RKO (cell line): Measurements from ENCODE around the gene TNIK.
"Not testable (repeated sequence)": the region's sequence is repeated elsewhere in the genome, so short reads cannot be mapped to it uniquely, and the experiment has no call there.

Experiments used
- DNase-seq: peaks from one replicate; pipeline ENCODE4 v3.0.0-alpha.2; 2016; ENCODE audit warnings: low spot score

TNIK gene

GRCh38 chr3:171468296-171468906 lies 8.2 kb upstream of the TNIK start:
- DNase-seq: no peak

- peak; percentile 38 for DNase-seq
These were observed 5.6 kb upstream of the TNIK start for GRCh38 chr3:171465763-171466162.

GRCh38 chr3:171464462-171464861 lies 4.3 kb upstream of the TNIK start:
- no peak for DNase-seq

- DNase-seq: no peak
These were observed 2.0 kb upstream of the TNIK start for GRCh38 chr3:171462224-171462623.

DNA sequence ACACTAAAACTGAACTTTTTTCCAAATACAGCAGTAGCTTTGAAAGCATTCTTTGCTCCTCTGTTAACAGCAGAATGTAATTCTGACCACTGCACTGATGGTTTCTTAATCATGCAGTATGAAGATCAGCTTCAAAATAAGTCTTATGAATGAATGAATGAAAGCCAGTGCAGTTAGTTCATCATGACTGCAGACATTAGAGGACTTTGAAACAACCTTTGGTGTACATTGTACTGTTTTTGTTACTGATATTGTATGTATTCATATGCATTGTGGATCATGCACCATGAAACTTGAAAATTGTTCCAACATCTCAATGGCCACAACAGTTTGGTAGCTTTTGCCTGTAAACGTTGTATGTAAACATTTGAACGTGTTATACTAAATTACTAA lies 1.3 kb upstream of the TNIK start:
- DNase-seq: peak; percentile 15

GRCh38 chr3:171460725-171461524 lies 720 bp upstream of the TNIK start:
- DNase-seq: peak; percentile 88

GRCh38 chr3:171459137-171459941 lies 866 bp downstream of the TNIK start:
- DNase-seq: peak; percentile 39

- DNase-seq: no peak
These were observed 1.4 kb downstream of the TNIK start for GRCh38 chr3:171458864-171459136.

GRCh38 chr3:171458071-171458863 lies 1.9 kb downstream of the TNIK start:
- DNase-seq: no peak

- DNase-seq: no peak
These were observed 2.6 kb downstream of the TNIK start for GRCh38 chr3:171457607-171458061.

- DNase-seq: no peak
These were observed 3.2 kb downstream of the TNIK start for GRCh38 chr3:171456765-171457606.

GRCh38 chr3:171455603-171456550 lies 4.3 kb downstream of the TNIK start:
- DNase-seq: no peak

DNA sequence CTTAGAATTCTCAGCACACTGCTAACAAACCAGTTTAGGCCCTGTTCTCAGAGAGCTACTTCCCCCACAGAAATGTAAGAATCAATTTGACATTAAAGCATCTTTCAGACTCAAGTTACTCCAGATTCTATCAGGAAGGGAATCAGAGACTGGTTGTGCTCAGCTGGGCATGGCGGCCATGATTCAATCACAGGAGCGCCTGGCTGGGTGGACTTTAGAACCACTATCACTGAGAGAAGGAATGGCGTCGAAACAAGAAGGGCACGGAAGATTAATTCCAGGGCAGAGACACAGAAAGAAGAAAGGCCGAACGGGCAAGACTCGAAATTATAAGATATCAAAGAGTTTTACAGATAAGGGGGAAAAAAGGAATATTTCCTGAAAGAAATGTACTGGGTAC lies 6.2 kb downstream of the TNIK start:
- DNase-seq: no peak

DNA sequence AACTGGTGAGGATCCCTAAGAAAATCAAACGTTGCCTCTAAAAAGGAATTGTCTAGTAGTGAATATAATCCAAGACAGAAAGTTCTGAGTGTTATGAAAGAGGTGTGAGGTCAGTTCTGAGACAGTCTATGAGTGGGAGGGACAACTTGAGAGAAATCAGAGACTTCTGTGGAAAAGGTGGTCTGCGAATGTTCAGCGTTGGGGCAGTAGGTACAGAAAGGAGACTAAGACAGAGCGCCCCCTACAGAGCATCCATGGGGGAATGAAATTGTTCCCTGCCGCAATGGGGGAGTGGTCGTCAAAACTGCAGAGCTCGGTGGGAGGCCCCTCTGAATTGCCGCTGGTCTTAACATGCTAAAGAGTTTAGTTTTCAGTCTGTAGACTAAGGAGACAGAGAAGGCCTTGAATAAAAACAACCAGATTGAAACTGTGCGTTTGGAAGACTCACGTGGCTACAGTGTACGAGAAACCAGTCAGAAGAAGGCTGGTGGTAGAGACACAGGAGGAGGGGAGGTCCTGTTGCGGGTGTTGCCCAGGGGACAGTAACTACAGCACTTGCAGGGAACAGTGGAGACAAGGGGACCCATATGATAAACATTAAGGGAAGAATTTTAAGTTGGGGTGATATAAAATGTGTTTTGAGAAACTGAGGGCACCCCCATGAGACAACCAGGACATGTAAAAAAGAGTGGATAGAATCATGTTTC lies 6.9 kb downstream of the TNIK start:
- DNase-seq: no peak

GRCh38 chr3:171452328-171452727 lies 7.9 kb downstream of the TNIK start:
- no peak for DNase-seq

- DNase-seq: no peak
These were observed 8.3 kb downstream of the TNIK start for GRCh38 chr3:171451915-171452314.

- DNase-seq: not testable (repeated sequence)
These were observed 12.7 kb downstream of the TNIK start for GRCh38 chr3:171447579-171447891.

- DNase-seq: peak; percentile 90
These were observed 13.2 kb downstream of the TNIK start for GRCh38 chr3:171446801-171447578.

GRCh38 chr3:171446301-171446700 lies 13.9 kb downstream of the TNIK start:
- DNase-seq: no peak
